Activated CD8-positive, alpha-beta T cell treated with anti-CD3 and anti-CD28 coated beads for 36 hours (primary cell): ENCODE data around the gene BRPF1. TPM values are rescaled to one million over a fixed set of nuclear protein-coding genes. Genes with fewer than 3 reads are reported as not detected.

Experiments
- ATAC-seq: fragments of 200-7000 bp; cut with Tn5 transposase; one replicate; pipeline ENCODE4 v1.10.0; 2021; ENCODE audit warnings: mild to moderate bottlenecking, moderate library complexity
- CTCF ChIA-PET: fragments of 350-600 bp; sonication (Branson Sonifier 250); formaldehyde crosslinking; loops from one replicate; lab custom pipeline; 2021; ENCODE audit warnings: antibody characterized with exemption; lab: Charles Lee
- POLR2A ChIA-PET: fragments of 350-600 bp; sonication (Branson Sonifier 250); formaldehyde crosslinking; loops from one replicate; lab custom pipeline; 2021; ENCODE audit warnings: antibody characterized with exemption; lab: Charles Lee
- DNase-seq: peaks from one replicate; pipeline ENCODE4 v3.0.0-alpha.2; 2020
- H3K27ac Mint-ChIP-seq: one replicate; pipeline ENCODE4 v1.8.0; 2021; ENCODE audit warnings: mild to moderate bottlenecking, mixed read lengths
- H3K27me3 Mint-ChIP-seq: one replicate; pipeline ENCODE4 v1.8.0; 2021; ENCODE audit warnings: mixed read lengths
- H3K36me3 Mint-ChIP-seq: one replicate; pipeline ENCODE4 v1.8.0; 2021; ENCODE audit warnings: low read depth, mixed read lengths
- H3K4me1 Mint-ChIP-seq: one replicate; pipeline ENCODE4 v1.8.0; 2021; ENCODE audit warnings: low read depth, mixed read lengths
- H3K4me3 Mint-ChIP-seq: one replicate; pipeline ENCODE4 v1.8.0; 2021; ENCODE audit warnings: mild to moderate bottlenecking, moderate library complexity, mixed read lengths
- H3K9me3 Mint-ChIP-seq: one replicate; pipeline ENCODE4 v1.8.0; 2021; ENCODE audit warnings: mixed read lengths
- intact Hi-C: fragments of 100-400 bp; cut with micrococcal nuclease; formaldehyde crosslinking; loops from one replicate; pipeline ENCODE4 v1.10.0; 2022
- total RNA-seq, 2 experiments: library from RNA; stranded (reverse); gene quantifications; one replicate each; pipeline ENCODE4 v1.2.3, GENCODE V29; 2021
- TF ChIP-seq, protein P1 (sequence below): fragments of 200-600 bp; IDR thresholded peaks from one replicate; pipeline ENCODE4 v1.8.0; 2022; ENCODE audit warnings: antibody characterized with exemption, mild to moderate bottlenecking

BRPF1 gene
- total RNA-seq, 2 experiments from 2014 or later: 28.2 to 32.3 TPM

DNA sequence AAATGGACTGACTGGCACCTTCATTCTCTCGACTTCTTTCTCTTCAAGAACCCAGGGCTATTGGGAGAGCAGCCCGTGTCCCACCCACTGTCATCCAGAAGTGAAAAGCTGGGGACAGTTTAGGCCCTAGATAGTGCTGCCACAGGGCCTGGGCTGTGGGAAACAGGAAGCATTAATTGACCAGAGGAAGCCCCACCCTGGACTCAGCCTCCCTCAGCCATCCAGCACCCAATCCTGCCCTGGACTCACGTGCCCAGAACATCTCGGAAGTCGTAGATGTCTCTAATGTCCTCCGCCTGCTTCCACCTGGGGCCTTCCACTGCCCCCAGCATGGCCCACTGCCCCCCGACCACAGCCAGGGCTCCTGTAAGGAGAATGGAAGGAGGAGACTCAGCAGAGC, 35.9 kb downstream of the BRPF1 start:
- Mint-ChIP-seq H3K9me3 (no peaks in the 10 kb centered on the region), H3K36me3 (peaks cover 28% of the 10 kb centered on the region), H3K4me1 (peaks cover 32% of the 10 kb centered on the region), H3K27me3 (no peaks in the 10 kb centered on the region), H3K27ac (no peak overlapping the region), H3K4me3 (peak overlapping the region; percentile 16)
- ChIA-PET CTCF (interaction anchor here (0.7 kb wide), 1 partner anchor 164 kb away, joined by 4 read pairs; no protein-coding TSS in a partner anchor), POLR2A (interaction anchor here (1.0 to 3.8 kb wide), 3 partner anchors 10 to 36 kb away, joined by 3 to 25 read pairs (median 6); partner anchors contain the start of gene BRPF1)
- TF ChIP-seq, protein P1, sequence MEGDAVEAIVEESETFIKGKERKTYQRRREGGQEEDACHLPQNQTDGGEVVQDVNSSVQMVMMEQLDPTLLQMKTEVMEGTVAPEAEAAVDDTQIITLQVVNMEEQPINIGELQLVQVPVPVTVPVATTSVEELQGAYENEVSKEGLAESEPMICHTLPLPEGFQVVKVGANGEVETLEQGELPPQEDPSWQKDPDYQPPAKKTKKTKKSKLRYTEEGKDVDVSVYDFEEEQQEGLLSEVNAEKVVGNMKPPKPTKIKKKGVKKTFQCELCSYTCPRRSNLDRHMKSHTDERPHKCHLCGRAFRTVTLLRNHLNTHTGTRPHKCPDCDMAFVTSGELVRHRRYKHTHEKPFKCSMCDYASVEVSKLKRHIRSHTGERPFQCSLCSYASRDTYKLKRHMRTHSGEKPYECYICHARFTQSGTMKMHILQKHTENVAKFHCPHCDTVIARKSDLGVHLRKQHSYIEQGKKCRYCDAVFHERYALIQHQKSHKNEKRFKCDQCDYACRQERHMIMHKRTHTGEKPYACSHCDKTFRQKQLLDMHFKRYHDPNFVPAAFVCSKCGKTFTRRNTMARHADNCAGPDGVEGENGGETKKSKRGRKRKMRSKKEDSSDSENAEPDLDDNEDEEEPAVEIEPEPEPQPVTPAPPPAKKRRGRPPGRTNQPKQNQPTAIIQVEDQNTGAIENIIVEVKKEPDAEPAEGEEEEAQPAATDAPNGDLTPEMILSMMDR: no peak
- intact Hi-C loops: no loop called here
- DNase-seq: no peak
- no peak for ATAC-seq

DNA sequence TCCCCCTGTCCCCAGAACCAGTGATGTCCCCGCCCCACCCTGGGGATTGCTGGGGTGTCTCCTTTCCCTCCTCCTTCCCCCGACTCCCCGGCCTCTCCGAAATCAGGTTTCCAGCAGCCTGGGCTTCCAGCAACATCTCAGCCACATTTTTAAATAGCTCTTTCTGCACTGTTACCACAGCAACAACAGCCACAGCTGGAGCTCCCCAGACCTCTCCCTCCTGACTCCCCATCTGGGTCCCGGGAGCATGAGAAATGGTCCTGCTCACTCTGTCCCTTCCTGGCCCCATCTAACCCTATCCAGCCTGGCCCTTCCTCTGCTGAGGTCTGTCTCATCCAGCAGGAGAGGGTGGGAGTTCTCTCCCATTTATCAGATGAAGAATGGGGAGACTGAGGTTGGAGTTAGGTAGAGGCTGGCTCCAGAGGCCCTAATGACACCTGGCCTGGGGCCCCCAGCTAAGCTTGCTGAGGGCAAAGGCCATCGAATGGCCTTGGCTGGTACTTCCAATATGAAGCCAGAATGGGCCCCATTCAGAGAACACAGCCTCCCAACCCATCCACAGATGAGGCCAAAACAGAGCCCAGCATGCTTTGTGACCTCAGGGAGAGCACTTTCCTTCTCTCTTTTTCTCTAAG, 36.7 kb downstream of the BRPF1 start:
- H3K27me3 Mint-ChIP-seq: no peaks in the 10 kb centered on the region
- ATAC-seq (no peak), DNase-seq (no peak)
- no peak overlapping the region for H3K27ac Mint-ChIP-seq
- TF ChIP-seq, protein P1: no peak
- intact Hi-C loops: no loop called here
- H3K9me3 Mint-ChIP-seq: no peaks in the 10 kb centered on the region
- peak overlapping the region; percentile 82 for H3K4me3 Mint-ChIP-seq
- CTCF ChIA-PET: no interaction called here
- POLR2A ChIA-PET: interaction anchor here (0.6 to 3.8 kb wide), 10 partner anchors 9 to 372 kb away, joined by 3 to 25 read pairs (median 4); partner anchors contain the start of gene BRPF1
- peaks cover 32% of the 10 kb centered on the region for H3K4me1 Mint-ChIP-seq
- H3K36me3 Mint-ChIP-seq: peaks cover 28% of the 10 kb centered on the region

DNA sequence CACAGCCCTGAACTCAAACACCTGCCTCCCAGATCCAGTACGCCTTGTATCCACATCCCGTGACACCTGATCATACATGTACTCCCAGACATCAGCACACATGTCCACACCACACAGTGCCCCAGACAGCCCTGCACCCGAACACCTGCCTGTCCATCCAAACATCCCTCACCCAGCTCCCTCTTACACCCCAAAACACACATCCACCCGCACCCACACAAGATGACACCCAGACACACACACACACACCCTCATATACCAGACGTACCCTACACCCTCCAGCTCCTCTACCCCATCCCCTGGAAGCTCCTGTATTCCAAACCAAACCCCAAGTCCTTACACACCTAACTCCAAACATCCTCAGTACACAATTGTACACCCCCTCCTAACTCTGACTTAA, 37.5 kb downstream of the BRPF1 start:
- no peaks in the 10 kb centered on the region for H3K27me3 Mint-ChIP-seq
- intact Hi-C loops: no loop called here
- H3K4me1 Mint-ChIP-seq: peaks cover 32% of the 10 kb centered on the region
- no peaks in the 10 kb centered on the region for H3K9me3 Mint-ChIP-seq
- peak overlapping the region; percentile 28 for H3K27ac Mint-ChIP-seq
- POLR2A ChIA-PET: interaction anchor here (0.6 to 3.8 kb wide), 11 partner anchors 8 to 373 kb away, joined by 3 to 25 read pairs (median 4); partner anchors contain the start of genes ARPC4, BRPF1 and TADA3
- CTCF ChIA-PET: no interaction called here
- DNase-seq (no peak), ATAC-seq (no peak)
- peaks cover 30% of the 10 kb centered on the region for H3K36me3 Mint-ChIP-seq
- TF ChIP-seq, protein P1: no peak
- H3K4me3 Mint-ChIP-seq: peak overlapping the region; percentile 82

DNA sequence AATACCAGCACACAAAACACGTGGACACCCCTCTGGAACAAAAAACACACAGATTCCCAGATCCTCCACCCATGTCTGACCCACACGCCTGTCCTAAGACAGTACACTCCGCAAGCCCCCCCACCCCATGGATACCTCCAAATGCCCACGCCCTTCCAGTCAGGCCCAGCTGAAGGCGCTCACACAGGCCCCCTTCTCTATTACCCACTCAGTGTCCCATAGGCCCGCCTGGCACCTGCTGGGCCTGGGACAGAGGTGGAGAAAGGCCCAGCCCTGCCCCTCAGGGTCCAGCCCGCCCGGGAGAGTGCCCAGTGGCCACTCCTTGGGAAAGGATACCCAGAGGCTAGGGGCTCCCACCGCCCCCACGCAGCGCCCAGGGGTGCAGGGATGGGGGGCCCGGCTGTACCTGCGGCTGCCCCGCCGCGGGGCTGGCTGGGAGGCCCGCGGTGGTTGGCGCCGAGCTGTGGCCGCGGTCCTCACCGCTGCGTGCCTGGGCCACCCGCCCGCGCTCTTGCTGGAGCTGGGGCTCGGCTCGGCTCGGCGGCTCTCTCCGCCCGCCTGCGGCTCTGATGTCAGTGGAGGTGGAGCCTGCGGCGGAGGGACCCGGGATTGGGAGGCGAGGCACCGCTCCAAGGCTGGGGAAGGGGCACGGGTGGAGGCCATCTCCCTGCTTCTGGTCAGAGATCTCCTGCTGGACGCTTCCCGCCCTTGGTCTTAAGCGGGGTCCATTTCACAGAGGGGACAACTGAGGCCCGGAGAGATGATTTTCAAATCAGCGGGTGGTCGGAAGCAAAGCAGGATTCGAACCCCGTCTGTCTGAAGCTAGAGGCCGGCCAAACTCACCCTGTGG, 38.1 kb downstream of the BRPF1 start, which contains the start of gene CAMK1:
CAMK1 (minus strand) TSS at position 522 of the 850 bp plus-strand sequence. CDS start 2,198 bp downstream, outside the sequence.
- Mint-ChIP-seq H3K4me3 (peak within 1 kb of the TSS; percentile 82), H3K27ac (peak within 1 kb of the TSS; percentile 76), H3K9me3 (no peaks in the 10 kb centered on the region), H3K4me1 (peaks cover 32% of the 10 kb centered on the region), H3K36me3 (peaks cover 30% of the 10 kb centered on the region), H3K27me3 (no peaks in the 10 kb centered on the region)
- ATAC-seq (peak; percentile 97), DNase-seq (peak; percentile 80)
- intact Hi-C loops: no loop called here
- ChIA-PET CTCF (no interaction called here), POLR2A (interaction anchor here (0.6 to 3.8 kb wide), 11 partner anchors 8 to 37 kb away, joined by 3 to 25 read pairs (median 4); partner anchors contain the start of genes ARPC4, OGG1 and TADA3)
- TF ChIP-seq, protein P1: no peak
